Measurements from ENCODE around the gene SWT1. TPM values are rescaled to one million over a fixed set of nuclear protein-coding genes. Genes with fewer than 3 reads are reported as not detected.
"Not testable (repeated sequence)": the region's sequence is repeated elsewhere in the genome, so short reads cannot be mapped to it uniquely, and the experiment has no call there.

SWT1 gene
- total RNA-seq, 1 experiment from 2014 or later: 3.6 TPM

- Histone ChIP-seq H3F3A (ENCODE audit: insufficient read depth, low read depth) (no peaks in the 10 kb centered on the region), H3K4me3 (no peak overlapping the region), H3K79me2 (ENCODE audit: low read depth) (no peaks in the 10 kb centered on the region), H3K4me2 (no peak overlapping the region), H2AFZ (no peak overlapping the region), H3K27me3 (ENCODE audit: insufficient read depth, low read depth) (no peaks in the 10 kb centered on the region), H3K36me3 (ENCODE audit: low read depth) (no peaks in the 10 kb centered on the region), H3K9me2 (ENCODE audit: insufficient read depth) (no peaks in the 10 kb centered on the region), H3K4me1 (replicated peaks; ENCODE audit: insufficient read depth) (no peaks in the 10 kb centered on the region), H3K9me3 (ENCODE audit: insufficient read depth, low read depth) (no peaks in the 10 kb centered on the region), H4K20me1 (ENCODE audit: insufficient read depth) (no peaks in the 10 kb centered on the region), H3K27ac (no peak overlapping the region)
- POLR2A ChIA-PET (ENCODE audit: unreplicated experiment): no interaction called here
- intact Hi-C loops (cut with micrococcal nuclease; ENCODE audit: unreplicated experiment): no loop called here
- BruUV-seq (replicated peaks): no TSS peak
- CTCF ChIA-PET: no interaction called here
- DNase-seq: no peak
- TF ChIP-seq EZH2 (IDR thresholded peaks at IDR 0.05; ENCODE audit: low read depth) (no peak), CTCF (conservative IDR thresholded peaks at IDR 0.05) (no peak)
Observed at GRCh38 chr1:185207980-185208602, 51.1 kb downstream of the SWT1 start.

- H2AFZ ChIP-seq: no peak overlapping the region
- H3K9me3 ChIP-seq (ENCODE audit: insufficient read depth, low read depth): no peaks in the 10 kb centered on the region
- H3K4me3 ChIP-seq: no peak overlapping the region
- H3K9me2 ChIP-seq (ENCODE audit: insufficient read depth): no peaks in the 10 kb centered on the region
- TF ChIP-seq EZH2 (IDR thresholded peaks at IDR 0.05; ENCODE audit: low read depth): no peak
- H3K4me2 ChIP-seq: no peak overlapping the region
- H3F3A ChIP-seq (ENCODE audit: insufficient read depth, low read depth): no peaks in the 10 kb centered on the region
- H3K27me3 ChIP-seq (ENCODE audit: insufficient read depth, low read depth): no peaks in the 10 kb centered on the region
- H4K20me1 ChIP-seq (ENCODE audit: insufficient read depth): no peaks in the 10 kb centered on the region
- no peaks in the 10 kb centered on the region for H3K79me2 ChIP-seq (ENCODE audit: low read depth)
- ChIA-PET CTCF (no interaction called here), POLR2A (ENCODE audit: unreplicated experiment) (no interaction called here)
- no peaks in the 10 kb centered on the region for H3K4me1 ChIP-seq (replicated peaks; ENCODE audit: insufficient read depth)
- BruUV-seq (replicated peaks): no TSS peak
- H3K36me3 ChIP-seq (ENCODE audit: low read depth): no peaks in the 10 kb centered on the region
- H3K27ac ChIP-seq: no peak overlapping the region
- intact Hi-C loops (cut with micrococcal nuclease; ENCODE audit: unreplicated experiment): no loop called here
- DNase-seq: no peak
Observed at GRCh38 chr1:185208626-185209180, 51.7 kb downstream of the SWT1 start.

GRCh38 chr1:185209357-185209756 lies 52.4 kb downstream of the SWT1 start:
- POLR2A ChIA-PET (ENCODE audit: unreplicated experiment); CTCF ChIA-PET: not testable (repeated sequence)

GRCh38 chr1:185213091-185213490 lies 56.1 kb downstream of the SWT1 start:
- Histone ChIP-seq H3K4me2 (no peak overlapping the region), H3K4me3 (no peak overlapping the region), H3F3A (ENCODE audit: insufficient read depth, low read depth) (no peaks in the 10 kb centered on the region), H2AFZ (no peak overlapping the region), H3K79me2 (ENCODE audit: low read depth) (no peaks in the 10 kb centered on the region), H3K27me3 (ENCODE audit: insufficient read depth, low read depth) (no peaks in the 10 kb centered on the region), H4K20me1 (ENCODE audit: insufficient read depth) (no peaks in the 10 kb centered on the region), H3K4me1 (replicated peaks; ENCODE audit: insufficient read depth) (no peaks in the 10 kb centered on the region), H3K27ac (no peak overlapping the region), H3K9me2 (ENCODE audit: insufficient read depth) (no peaks in the 10 kb centered on the region), H3K9me3 (ENCODE audit: insufficient read depth, low read depth) (no peaks in the 10 kb centered on the region), H3K36me3 (ENCODE audit: low read depth) (no peaks in the 10 kb centered on the region)
- no peak for DNase-seq
- ChIA-PET CTCF (no interaction called here), POLR2A (ENCODE audit: unreplicated experiment) (no interaction called here)
- no peak for TF ChIP-seq CTCF (conservative IDR thresholded peaks at IDR 0.05)
- BruUV-seq (replicated peaks): no TSS peak
- intact Hi-C loops (cut with micrococcal nuclease; ENCODE audit: unreplicated experiment): no loop called here

More at GRCh38 chr1:185209357-185209756, 52.4 kb downstream of the SWT1 start:
- H3K36me3 ChIP-seq (ENCODE audit: low read depth); H3F3A ChIP-seq (ENCODE audit: insufficient read depth, low read depth); H3K9me2 ChIP-seq (ENCODE audit: insufficient read depth); BruUV-seq (replicated peaks); H3K79me2 ChIP-seq (ENCODE audit: low read depth); H3K27me3 ChIP-seq (ENCODE audit: insufficient read depth, low read depth); H3K27ac ChIP-seq; intact Hi-C loops (cut with micrococcal nuclease; ENCODE audit: unreplicated experiment); DNase-seq; H3K9me3 ChIP-seq (ENCODE audit: insufficient read depth, low read depth); H3K4me2 ChIP-seq; H3K4me1 ChIP-seq (replicated peaks; ENCODE audit: insufficient read depth); H3K4me3 ChIP-seq; H2AFZ ChIP-seq; H4K20me1 ChIP-seq (ENCODE audit: insufficient read depth): not testable (repeated sequence)
